HUES48 (cell line): ENCODE measurements around the gene SPATA31D4.
"Not testable (repeated sequence)": the region's sequence is repeated elsewhere in the genome, so short reads cannot be mapped to it uniquely, and the experiment has no call there.

Source experiments
- H3K27ac ChIP-seq: one replicate; pipeline ENCODE4 v1.7.0; 2013; ENCODE audit warnings: low read depth, low read length, inconsistent platforms
- H3K27me3 ChIP-seq: 2 replicates; pipeline ENCODE4 v1.6.1; 2013; ENCODE audit warnings: mild to moderate bottlenecking, low read length; ENCODE audit not compliant: control insufficient read depth, insufficient read depth
- H3K36me3 ChIP-seq: 2 replicates; pipeline ENCODE4 v1.6.1; 2013; ENCODE audit warnings: low read length; ENCODE audit not compliant: control insufficient read depth, insufficient read depth
- H3K4me1 ChIP-seq: 2 replicates; pipeline ENCODE4 v1.6.1; 2013; ENCODE audit warnings: mild to moderate bottlenecking, low read length; ENCODE audit not compliant: control insufficient read depth, insufficient read depth
- H3K4me3 ChIP-seq: 2 replicates; pipeline ENCODE4 v1.5.1; 2013; ENCODE audit warnings: mild to moderate bottlenecking, low read depth, low read length
- H3K9ac ChIP-seq: 2 replicates; pipeline ENCODE4 v1.6.1; 2013; ENCODE audit warnings: mild to moderate bottlenecking, low read depth, low read length, moderate library complexity
- H3K9me3 ChIP-seq: 2 replicates; pipeline ENCODE4 v1.6.1; 2013; ENCODE audit warnings: low read length; ENCODE audit not compliant: control insufficient read depth, insufficient read depth

Gene SPATA31D4

DNA sequence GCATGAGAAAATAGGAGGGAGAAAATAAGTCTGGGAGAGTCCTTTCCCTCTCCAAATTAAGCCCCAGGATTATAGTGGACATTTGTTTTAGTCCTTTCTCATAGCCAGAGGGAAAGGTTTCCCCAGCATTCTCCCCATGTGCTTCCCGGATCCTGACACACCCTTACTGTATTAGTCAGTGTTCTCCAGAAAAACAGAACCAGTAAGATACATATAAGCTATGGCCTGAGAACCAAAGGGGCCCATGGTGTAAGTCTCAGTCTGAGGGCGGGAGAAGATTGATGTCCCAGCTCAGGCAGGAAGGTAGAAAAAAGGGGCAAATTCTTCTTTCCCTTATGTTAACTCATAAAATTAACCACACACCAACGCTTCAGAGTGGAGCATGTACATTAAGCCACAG is 25.6 kb upstream of the SPATA31D4 start:
- Histone ChIP-seq H3K27ac (no peak overlapping the region), H3K36me3 (no peaks in the 10 kb centered on the region), H3K4me3 (no peak overlapping the region), H3K4me1 (no peaks in the 10 kb centered on the region), H3K9ac (no peak overlapping the region), H3K27me3 (no peaks in the 10 kb centered on the region), H3K9me3 (no peaks in the 10 kb centered on the region)

DNA sequence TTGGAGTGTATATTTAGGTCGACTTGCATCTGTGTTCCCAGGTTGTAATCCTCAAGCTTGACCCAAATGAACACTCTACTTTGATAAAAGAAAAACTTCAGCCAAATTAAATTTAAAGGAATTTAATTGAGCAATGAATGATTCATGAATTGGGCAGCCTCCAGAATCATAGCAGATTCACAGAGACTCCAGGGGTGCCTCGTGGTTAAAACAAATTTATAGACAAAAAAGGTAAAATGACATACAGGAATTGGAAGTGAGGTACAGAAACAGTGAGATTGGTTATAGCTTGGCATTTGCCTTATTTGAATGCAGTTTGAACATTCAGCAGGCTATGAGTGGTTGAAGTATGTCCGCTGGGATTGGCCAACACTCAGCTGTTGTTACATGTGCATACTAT is 21.6 kb upstream of the SPATA31D4 start:
- no peaks in the 10 kb centered on the region for H3K4me1 ChIP-seq
- H3K27ac ChIP-seq: no peak overlapping the region
- no peaks in the 10 kb centered on the region for H3K27me3 ChIP-seq
- no peak overlapping the region for H3K4me3 ChIP-seq
- H3K9ac ChIP-seq: no peak overlapping the region
- no peaks in the 10 kb centered on the region for H3K36me3 ChIP-seq
- H3K9me3 ChIP-seq: no peaks in the 10 kb centered on the region

DNA sequence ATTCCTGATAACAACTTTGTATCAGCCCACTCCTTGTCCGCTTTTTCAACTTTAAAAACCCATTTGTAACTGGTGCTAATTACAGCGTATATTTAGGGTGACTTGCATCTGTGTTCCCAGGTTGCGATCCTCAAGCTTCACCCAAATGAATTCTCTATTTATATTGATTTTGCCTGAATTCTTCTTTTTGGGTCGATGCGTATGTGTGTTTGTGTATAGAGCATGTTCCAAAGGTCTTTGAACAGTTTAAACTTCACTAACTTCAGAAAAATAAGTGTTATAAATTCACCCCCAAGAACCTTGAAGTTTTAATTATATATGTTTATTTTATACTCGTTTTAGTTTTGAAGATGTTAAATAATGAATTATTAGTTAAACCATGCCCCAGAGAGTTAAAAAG is 16.1 kb upstream of the SPATA31D4 start:
- Histone ChIP-seq H3K9me3 (no peaks in the 10 kb centered on the region), H3K27me3 (no peaks in the 10 kb centered on the region), H3K4me1 (no peaks in the 10 kb centered on the region), H3K4me3 (no peak overlapping the region), H3K27ac (no peak overlapping the region), H3K9ac (no peak overlapping the region), H3K36me3 (no peaks in the 10 kb centered on the region)

DNA sequence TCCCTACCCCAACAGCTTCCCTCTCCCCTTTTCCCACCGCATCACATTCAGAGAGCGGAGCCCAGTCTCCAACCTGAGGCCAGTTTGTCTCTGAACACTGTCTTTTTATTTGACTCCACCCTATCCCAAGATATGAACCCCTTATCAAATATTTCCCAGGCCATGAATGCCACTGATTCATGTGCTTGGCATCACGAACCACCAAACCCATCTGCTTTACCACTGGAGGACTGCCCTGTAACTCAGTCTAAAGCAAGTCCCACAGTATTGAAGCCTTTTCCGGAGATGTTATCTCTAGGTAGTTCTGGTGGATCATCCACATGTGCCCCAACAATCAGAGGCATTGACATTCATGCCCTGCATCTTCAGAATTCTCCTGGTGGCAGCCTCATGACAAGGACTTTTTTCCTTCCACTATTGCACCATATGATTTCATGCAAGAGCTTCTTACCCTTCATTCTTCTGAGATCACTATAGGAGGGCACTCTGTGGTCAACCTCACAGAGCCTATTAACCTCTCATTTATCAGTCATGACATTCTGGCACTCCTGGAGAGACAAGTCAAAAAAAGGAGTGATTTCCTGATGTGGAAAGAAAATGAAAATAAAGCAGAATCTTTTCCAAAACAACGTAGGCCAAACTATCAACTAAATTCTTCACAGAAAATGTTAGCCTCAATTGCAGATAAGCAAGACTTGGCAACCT is 12.3 kb upstream of the SPATA31D4 start:
- H3K9ac ChIP-seq: no peak overlapping the region
- H3K27me3 ChIP-seq: no peaks in the 10 kb centered on the region

DNA sequence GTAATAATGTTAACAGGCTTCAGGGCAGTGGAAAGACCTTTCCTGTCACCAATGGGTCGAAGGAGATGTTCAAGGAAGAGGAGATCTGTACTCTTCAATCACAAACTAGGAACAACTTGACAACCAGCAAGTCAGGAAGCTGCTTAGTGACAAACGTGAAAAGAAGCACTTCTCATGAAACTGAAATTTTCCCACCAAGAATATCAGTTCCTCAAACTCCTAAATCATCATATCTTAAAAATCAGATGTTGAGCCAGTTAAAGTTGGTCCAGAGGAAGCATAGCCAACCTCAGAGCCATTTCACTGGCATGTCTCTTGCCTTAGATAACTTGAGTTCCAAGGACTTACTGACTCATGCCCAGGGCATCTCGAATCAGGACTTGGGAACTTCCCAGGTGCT is 9.7 kb upstream of the SPATA31D4 start:
- not testable (repeated sequence) for H3K36me3 ChIP-seq, H3K4me3 ChIP-seq, H3K9ac ChIP-seq, H3K4me1 ChIP-seq, H3K9me3 ChIP-seq, H3K27me3 ChIP-seq, H3K27ac ChIP-seq

More for the DNA sequence above, 12.3 kb upstream of the SPATA31D4 start:
- H3K4me3 ChIP-seq: no peak overlapping the region
- H3K4me1 ChIP-seq: no peaks in the 10 kb centered on the region
- H3K9me3 ChIP-seq: no peaks in the 10 kb centered on the region
- no peaks in the 10 kb centered on the region for H3K36me3 ChIP-seq
- no peak overlapping the region for H3K27ac ChIP-seq

DNA sequence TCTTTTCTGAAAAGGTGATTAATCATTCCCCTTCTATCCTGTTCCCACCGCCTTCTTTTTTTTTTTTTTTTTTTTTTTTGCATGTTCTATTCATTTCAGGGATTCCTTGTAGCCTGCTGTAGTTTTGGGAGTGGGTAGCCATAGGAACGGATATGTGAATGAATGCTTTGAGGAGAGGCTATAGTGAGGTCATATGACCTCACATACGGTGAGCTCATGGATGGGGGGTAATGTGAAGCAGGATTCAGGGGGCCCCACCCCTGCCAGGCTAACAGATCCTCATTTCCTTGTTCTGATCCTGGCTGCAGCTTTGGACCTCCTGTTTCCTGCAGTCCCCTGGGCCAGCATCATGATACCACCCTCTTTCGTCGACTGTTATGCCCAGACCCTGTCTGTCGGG is 1.9 kb downstream of the SPATA31D4 start:
- not testable (repeated sequence) for H3K4me1 ChIP-seq, H3K27ac ChIP-seq, H3K9ac ChIP-seq, H3K9me3 ChIP-seq, H3K4me3 ChIP-seq, H3K27me3 ChIP-seq, H3K36me3 ChIP-seq

DNA sequence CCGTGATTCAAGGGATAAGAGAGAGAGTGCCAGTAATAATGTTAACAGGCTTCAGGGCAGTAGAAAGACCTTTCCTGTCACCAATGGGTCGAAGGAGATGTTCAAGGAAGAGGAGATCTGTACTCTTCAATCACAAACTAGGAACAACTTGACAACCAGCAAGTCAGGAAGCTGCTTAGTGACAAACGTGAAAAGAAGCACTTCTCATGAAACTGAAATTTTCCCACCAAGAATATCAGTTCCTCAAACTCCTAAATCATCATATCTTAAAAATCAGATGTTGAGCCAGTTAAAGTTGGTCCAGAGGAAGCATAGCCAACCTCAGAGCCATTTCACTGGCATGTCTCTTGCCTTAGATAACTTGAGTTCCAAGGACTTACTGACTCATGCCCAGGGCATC is 5.3 kb downstream of the SPATA31D4 start:
- not testable (repeated sequence) for H3K4me1 ChIP-seq, H3K27me3 ChIP-seq

DNA sequence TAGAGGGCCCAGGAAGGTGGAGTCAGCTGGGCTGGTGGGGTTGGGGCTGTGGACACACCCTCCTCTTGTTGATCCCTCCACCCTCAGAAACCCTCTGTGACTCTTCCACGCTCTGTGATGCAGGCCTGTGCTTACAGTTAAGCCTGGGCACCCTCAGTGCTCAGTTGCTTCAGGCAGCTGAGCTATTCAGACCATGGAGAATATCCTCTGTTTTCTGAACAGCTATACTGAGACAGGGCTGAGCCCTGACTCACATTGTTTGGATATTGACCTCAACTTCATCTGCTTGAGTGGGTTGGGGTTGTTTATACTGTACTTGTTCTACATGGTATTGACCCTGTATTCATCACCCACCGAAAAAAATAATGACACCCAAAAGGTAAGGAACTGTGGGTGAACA is 15.2 kb downstream of the SPATA31D4 start, which contains the start of gene SPATA31D3:
Gene SPATA31D3, plus strand, starts transcription at position 108 of the 400 bp plus-strand sequence. Its CDS starts 86 bp downstream, at position 194.
- H3K9me3 ChIP-seq, H3K9ac ChIP-seq, H3K4me1 ChIP-seq, H3K27ac ChIP-seq, H3K27me3 ChIP-seq, H3K4me3 ChIP-seq, H3K36me3 ChIP-seq: not testable (repeated sequence)

More for the DNA sequence above, 5.3 kb downstream of the SPATA31D4 start:
- H3K9me3 ChIP-seq, H3K27ac ChIP-seq, H3K36me3 ChIP-seq, H3K9ac ChIP-seq, H3K4me3 ChIP-seq: not testable (repeated sequence)

DNA sequence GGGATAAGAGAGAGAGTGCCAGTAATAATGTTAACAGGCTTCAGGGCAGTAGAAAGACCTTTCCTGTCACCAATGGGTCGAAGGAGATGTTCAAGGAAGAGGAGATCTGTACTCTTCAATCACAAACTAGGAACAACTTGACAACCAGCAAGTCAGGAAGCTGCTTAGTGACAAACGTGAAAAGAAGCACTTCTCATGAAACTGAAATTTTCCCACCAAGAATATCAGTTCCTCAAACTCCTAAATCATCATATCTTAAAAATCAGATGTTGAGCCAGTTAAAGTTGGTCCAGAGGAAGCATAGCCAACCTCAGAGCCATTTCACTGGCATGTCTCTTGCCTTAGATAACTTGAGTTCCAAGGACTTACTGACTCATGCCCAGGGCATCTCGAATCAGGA is 20.4 kb downstream of the SPATA31D4 start:
- not testable (repeated sequence) for H3K27me3 ChIP-seq, H3K9ac ChIP-seq, H3K27ac ChIP-seq, H3K36me3 ChIP-seq, H3K4me1 ChIP-seq, H3K9me3 ChIP-seq, H3K4me3 ChIP-seq

DNA sequence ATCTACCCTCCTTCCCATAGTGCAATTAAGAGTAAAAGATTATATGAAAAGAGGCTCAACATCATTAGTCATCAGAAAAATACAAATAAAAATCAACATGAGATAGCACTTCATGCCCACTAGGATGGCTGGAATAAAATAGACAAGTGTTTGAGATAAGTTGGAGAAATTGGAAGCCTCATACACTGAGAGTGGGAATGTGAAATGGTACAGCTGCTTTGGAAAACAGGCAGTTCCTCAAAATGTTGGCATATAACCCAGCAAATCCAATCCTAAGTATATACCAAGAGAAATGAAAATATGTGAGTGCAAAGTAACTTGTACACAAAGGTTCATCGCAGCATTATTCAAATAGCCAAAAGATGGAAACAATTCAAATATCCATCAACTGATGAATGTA is 24.9 kb downstream of the SPATA31D4 start:
- H3K36me3 ChIP-seq: no peaks in the 10 kb centered on the region
- H3K27ac ChIP-seq: no peak overlapping the region
- H3K4me1 ChIP-seq: no peaks in the 10 kb centered on the region
- no peak overlapping the region for H3K4me3 ChIP-seq
- H3K27me3 ChIP-seq: no peaks in the 10 kb centered on the region
- H3K9ac ChIP-seq: no peak overlapping the region
- peaks cover 23% of the 10 kb centered on the region for H3K9me3 ChIP-seq

DNA sequence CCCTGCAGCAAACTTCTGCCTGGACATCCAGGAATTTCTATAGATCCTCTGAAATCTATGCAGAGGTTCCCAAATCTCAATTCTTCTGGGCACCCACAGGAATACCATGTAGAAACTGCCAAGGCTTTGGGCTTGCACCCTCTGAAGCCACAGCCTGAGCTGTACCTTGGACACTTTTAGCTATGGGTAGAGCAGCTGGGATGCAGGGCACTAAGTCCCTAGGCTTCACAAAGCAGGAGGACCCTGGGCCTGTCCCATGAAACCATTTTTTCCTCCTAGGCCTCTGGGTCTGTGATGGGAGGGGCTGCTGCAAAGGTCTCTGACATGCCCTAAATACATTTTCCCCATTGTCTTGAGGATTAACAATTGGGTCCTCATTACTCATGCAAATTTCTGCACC is 27.4 kb downstream of the SPATA31D4 start:
- Histone ChIP-seq H3K36me3 (no peaks in the 10 kb centered on the region), H3K27ac (no peak overlapping the region), H3K4me1 (no peaks in the 10 kb centered on the region), H3K9me3 (peaks cover 23% of the 10 kb centered on the region), H3K27me3 (no peaks in the 10 kb centered on the region), H3K4me3 (no peak overlapping the region), H3K9ac (no peak overlapping the region)
